ENCODE results near the gene PTPRG.

The PTPRG gene

GRCh38 chr3:61774279-61774890, 213.0 kb downstream of the PTPRG start:
- DNase-seq = no peak

DNA sequence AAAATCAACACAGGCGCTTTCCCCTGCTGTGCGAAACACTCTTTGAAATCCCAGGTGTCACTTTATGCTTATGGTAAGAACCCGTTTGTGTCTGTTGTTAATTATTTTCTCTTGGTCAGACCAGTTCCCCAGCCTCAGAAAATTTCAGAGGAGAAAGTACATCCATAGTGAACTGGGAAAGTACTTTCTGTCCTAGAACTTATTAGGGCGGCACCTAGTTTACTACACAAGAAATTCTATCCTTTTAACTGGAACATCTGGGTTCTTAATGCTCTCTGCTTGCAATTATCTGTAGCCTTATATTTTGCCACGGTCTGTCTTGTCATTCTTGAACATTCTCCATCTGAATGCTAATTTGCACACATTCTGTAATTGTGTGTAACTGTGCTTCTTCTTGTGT, 215.0 kb downstream of the PTPRG start:
- DNase-seq = no peak

DNA sequence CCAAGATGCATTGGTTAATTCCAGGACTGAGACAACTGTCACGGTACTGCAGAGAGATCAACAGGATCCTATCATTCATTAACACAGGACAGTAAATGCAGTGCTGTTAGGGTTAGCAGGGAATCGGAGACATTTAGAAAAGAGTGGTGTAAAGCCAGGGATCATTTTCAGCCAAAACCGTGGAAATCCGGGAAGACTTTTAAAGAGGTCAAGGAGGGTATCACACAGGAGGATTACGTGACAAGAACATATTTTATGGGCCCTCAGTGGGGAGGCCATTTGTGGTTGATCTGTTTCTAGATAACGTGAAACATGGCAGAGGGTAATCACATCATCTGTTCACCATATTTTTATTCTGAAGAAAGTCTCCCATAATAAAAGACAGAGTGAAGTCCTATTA, 216.1 kb downstream of the PTPRG start:
- no peak for DNase-seq

DNA sequence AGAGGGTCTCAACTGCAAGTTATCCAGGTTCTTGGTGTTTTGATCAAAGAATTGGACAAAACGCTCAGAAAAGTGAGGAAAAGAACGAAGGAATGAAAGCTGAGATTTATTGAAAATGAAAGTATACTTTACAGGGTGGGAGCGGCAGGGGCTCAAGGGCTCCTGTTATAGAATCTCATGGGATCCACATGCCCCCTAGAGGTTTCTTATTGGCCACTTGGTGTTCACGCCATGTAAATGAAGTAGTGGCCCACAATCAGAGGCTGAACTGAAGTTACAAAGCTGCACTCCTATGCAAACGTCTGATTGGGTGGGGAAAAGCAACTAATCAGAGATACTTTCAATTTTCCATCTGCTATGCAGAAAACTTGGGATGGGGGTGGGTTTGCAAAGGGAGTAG, 216.7 kb downstream of the PTPRG start:
- DNase-seq = no peak

GRCh38 chr3:61780016-61780415, 218.6 kb downstream of the PTPRG start:
- DNase-seq = no peak

GRCh38 chr3:61780455-61781228, 219.3 kb downstream of the PTPRG start:
- DNase-seq = no peak

GRCh38 chr3:61783993-61784718, 222.8 kb downstream of the PTPRG start:
- no peak for DNase-seq

- no peak for DNase-seq
These were observed 227.5 kb downstream of the PTPRG start for GRCh38 chr3:61788623-61789507.

DNA sequence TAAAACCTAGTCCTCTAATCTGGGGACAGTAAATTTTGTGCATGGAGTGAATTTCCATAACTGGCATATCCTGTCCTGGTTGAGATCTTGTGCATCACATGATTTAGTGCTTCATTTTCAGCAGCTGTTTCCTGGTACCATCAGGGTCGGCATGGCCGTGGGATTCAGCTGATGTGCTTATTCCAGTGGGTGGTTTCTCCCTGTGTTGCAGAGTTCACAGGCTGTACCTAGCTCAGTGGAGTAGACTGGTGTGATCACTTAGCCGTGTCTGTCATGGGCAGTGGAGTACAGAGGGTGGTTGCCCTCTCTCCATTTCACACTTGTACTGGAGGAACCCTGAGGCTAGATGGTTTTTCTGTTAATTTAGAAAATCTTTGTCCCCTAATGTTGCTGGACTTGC, 228.5 kb downstream of the PTPRG start:
- no peak for DNase-seq

- no peak for DNase-seq
These were observed 229.0 kb downstream of the PTPRG start for GRCh38 chr3:61790411-61790810.

GRCh38 chr3:61793056-61793455, 231.7 kb downstream of the PTPRG start:
- no peak for DNase-seq

DNA sequence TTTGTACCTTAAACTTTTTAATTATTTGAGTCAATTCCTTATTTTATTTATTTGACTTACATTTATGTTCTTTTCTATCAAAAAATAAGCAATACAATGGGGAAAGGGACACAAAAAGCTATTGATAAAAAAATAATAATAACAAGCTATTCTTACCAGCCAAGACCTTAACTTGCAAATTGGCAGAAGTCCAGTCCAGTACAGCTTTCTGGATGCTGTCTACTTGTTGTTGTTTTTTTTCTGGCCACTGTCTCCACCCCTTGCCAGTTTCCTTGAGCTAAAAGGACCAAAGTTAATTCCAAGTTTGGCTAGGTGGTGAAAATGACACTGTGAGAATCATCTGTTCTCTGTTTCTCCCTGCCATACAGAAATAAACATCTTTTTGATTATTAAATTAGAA, 232.2 kb downstream of the PTPRG start:
- no peak for DNase-seq

DNA sequence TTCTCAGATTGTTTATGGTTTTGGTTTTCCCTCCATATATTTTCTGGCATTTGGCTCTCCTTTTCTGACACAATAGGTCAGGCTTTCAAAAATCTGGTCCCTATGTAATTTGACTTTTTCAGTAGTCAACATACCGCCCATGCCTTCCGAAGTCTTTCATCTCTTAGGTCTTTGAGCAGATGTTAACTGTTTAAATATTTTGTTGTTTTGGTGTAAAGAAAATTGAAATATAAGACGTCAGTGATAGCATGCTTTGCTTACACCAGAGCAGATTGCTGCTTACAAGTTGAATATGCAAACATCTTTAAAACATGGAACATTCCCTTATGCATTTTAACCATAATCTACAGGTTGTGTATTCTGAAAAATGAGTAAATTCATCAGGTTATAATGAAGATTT, 233.0 kb downstream of the PTPRG start:
- no peak for DNase-seq

GRCh38 chr3:61794961-61795360, 233.6 kb downstream of the PTPRG start:
- DNase-seq = no peak

GRCh38 chr3:61796088-61796680, 234.8 kb downstream of the PTPRG start:
- no peak for DNase-seq

DNA sequence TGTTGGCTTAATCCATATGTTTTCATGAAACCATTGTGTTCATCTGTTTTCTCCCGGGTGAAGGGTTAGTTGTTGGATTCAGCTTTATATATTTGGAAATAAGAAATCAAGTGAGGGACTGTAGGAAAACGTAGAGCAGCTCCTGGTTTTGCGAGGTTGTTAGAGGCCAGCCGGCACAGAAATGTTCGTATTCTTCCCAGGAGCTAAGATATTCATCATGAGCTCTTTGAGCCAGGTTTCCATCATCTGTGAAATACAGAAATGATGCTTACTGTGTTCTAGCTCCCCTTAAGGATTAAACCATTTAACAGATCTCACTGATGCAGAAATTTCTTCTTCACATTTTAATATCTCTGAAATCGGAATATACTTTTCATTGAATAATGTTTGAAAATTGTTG, 235.5 kb downstream of the PTPRG start:
- DNase-seq = no peak

- DNase-seq = no peak
These were observed 241.4 kb downstream of the PTPRG start for GRCh38 chr3:61802772-61803171.

GRCh38 chr3:61803983-61804382, 242.6 kb downstream of the PTPRG start:
- no peak for DNase-seq

DNA sequence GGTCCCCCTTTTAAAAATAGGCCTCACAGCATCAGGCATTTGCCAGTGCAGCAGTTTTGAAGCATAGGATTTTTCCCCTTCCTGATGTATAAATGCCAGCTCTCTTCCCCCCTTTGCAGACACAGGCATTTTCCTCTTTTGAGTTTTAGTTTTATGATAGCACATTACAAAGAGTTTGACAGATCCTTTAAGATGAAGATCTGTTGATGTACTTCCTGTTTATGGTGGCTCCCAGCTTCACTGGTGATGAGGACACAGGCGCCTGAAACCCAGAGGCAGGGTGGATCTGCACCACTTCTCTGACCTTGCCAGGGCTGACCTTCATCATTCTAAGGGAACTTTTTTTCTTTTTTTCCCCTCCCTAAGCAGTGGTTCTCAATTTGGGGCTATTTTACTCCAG, 243.4 kb downstream of the PTPRG start:
- DNase-seq = no peak

- peak; percentile 9 for DNase-seq
These were observed 244.2 kb downstream of the PTPRG start for GRCh38 chr3:61805510-61806080.

DNA sequence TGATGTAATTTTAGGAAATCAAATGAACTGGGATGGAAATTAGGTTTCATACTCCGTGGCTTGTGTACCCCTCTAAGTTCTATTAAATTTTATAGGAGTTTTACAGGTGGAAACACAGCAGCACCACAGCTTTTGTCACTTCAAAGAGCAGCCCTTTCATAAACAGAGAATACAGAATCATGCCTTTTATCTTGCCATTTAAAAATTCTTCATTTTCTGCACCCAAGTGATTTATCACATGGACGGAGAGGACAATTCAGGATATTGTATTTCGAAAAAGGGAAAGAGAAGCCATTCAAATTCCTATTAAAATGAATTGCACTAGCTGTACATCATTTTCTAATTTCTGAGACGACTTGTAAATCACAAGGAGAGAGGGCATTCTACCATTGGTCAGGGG, 245.4 kb downstream of the PTPRG start:
- DNase-seq = no peak

DNA sequence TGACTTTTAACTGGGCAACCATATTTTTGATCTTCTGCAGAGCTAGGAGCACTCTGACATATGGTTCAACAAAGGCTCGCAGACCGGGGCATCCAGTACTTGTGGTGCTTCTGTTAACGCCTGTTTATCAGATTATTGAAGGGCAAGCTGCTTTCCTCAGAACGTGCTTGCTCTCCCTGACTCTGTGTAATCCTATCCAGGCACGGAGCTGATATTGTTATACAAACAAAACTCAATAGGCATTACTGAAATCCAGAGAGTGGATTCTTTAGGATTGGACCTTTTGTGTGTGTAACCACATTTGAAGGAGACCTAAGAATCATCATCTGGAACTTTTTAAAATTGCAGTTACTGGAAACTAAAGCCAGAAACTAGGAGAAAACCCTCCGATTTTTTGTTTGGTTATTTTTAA, 246.5 kb downstream of the PTPRG start:
- no peak for DNase-seq

Measured in NCI-H2227 treated with DMSO at 0.1 percent for 48 hours (cell line).